ENCODE measurements around the gene LMTK3. TPM values are rescaled to one million over a fixed set of nuclear protein-coding genes. Genes with fewer than 3 reads are reported as not detected.

The LMTK3 gene
- total RNA-seq, 1 experiment from 2014 or later, result 4.2 TPM

DNA sequence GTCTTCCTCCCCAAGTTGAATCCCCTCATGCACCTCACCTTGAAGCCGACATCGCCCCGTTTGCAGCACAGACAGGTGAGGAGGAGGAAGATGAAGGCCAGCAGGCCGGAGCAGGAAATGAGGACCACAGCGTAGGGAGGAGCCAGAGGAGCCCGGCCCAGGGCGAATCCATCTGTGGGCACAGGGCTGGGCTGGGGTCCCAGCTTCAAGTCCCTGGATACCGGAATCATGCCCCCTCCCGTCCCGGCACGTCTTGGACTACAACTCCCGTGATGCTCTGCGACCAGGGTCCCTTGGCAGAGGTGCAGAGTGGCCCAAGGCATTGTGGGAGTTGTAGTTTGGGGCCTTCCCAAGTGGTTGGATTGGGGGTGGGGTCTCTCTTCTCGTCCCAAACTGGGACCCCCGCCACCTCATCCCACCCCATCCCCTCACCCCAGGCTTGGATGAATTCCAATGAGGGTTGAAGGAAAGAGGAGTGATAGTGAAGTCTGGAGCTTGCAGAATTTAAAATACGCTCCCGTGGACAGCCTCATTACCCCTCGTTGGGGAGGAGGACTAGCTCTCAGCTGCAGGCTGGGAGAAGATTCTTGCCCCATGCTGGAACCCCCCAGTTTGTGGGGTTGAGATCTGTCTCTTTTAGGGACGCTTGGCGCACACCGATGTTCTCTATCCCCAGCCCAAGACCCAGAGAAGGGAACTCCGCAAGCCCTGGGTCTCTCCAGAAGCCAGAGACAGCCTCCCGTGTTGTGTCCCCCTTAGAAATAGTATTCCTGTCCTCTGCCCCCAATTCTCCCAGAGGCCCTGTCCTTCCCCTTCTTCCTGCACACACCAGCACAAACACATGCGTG, 990 bp downstream of the LMTK3 start:
- no peak for DNase-seq (ENCODE audit: low read depth)
- in situ Hi-C loops (cut with HindIII; ENCODE audit: low pct_unique_long_range_greater_than_20kb, low sequenced_read_pairs), result no loop called here

DNA sequence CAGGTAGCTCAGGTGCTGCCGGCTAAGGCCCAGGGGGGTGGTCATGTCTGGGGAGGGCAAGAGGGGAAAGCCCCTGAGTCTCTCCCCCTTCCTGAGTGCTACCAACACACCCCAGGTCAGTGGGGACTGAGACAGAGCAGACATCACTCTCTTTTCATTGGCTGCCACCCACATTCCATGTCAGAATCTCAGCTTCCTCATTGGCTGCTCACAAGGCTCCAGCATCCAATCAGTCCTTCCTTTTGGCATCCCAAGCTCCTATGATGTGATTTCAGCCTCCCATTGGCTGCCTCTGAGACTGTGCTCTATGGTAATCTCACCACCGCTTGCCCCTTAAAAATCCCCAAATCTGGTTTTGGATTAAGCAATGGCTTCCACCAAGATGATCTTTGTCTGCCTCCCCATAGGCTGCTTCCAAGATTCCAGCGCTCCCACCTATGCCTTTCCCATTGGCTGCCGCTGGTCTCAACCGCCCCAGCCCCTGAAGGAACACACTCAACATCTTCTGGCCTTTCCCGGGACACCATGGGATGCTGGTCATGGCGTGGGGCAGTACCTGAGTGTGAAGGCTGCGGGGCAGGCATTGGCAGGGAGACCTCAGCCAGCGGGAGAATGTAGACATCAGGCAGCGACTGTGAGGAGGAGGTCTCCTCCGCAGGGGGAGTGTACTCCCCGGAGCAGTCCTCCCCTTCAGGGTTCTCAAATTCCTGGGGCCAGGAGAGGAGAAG, 2.0 kb downstream of the LMTK3 start:
- DNase-seq (ENCODE audit: low read depth), result no peak
- in situ Hi-C loops (cut with HindIII; ENCODE audit: low pct_unique_long_range_greater_than_20kb, low sequenced_read_pairs), result no loop called here

DNA sequence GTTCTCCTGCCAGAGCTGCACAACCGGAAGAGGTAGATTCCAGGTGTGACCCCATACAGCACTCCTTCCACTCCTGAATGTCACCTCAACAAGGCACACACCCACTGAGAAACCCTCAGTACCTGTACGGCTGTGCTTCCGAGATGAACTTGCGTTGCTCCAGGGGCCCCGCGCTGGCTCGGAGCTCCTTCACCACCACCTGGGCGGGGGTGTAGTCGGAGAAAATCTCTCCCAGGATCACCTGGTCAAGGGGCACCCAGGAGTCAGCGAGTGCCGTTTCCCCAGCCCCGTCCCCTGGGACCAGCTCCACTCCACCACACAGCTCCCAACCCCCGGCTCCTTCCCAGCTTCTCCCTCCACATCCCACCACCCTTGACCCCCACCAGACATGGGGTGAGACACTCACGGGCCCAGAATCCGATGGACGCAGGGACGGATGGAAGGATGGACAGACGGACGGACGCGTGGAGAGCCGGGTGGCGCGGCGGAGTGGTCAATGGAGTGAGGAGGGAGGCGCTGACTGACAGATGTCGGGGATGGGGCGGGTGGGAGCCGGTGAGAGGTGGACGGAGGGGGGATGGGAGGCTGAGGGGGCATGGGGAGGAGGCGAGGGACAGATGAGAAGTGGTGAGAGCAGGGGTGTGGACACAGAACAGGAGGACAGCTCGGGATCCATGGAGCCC, 2.8 kb downstream of the LMTK3 start:
- in situ Hi-C loops (cut with HindIII; ENCODE audit: low pct_unique_long_range_greater_than_20kb, low sequenced_read_pairs), result no loop called here
- DNase-seq (ENCODE audit: low read depth), result no peak

DNA sequence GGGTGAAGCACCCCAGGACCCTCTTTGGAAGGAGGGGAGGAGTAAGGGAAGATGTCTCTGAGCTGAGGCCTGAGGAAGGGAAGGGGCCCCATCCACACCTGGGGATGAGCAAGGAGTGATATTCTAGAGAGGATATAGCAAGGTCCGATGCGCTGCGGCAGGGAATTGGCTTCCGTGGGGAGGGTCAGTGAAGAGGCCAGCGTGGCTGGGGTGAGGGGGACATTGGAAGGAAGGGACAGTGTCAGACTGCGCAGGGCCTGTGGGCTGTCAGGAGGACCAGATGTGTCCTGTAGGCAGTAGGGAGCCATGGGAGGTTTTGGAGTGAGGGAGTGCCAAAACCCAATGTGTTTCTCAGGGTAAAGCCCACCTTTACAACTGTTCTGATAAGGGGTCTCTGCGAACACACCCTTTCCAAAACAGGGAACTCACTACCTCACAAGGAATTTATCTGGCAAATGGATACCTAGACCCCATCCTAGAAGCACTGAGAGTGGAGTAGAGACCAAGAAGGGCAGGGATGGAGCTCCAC, 3.7 kb downstream of the LMTK3 start:
- no peak for DNase-seq (ENCODE audit: low read depth)
- in situ Hi-C loops (cut with HindIII; ENCODE audit: low pct_unique_long_range_greater_than_20kb, low sequenced_read_pairs), result no loop called here

DNA sequence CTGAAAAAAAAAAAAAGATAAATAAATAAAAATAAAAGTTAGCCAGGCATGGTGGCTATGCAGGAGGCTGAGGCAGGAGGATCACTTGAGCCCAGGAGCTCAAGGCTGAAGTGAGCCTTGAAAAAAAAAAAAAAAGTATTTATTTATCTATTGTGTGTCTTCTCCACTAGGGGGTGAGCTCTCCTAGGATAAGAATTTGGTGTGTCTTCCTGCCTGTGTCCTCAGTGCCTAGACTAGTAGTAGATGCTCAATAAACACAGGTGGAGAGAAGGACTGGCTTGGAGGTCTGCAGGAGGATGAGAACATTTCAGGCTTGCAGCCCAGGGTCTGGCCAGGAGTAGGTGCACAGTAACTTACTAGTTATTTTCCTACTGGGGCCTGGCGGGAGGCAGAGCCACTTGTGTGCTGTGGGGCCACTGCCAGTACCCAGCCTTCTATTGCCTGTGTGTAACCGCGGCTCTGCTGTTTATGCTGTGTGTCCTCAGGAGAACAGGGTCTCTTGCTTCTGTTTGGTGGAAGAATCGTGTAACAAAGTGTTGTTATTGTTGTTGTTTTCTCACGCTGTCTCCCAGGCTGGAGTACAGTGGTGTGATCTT, 5.4 kb downstream of the LMTK3 start:
- DNase-seq (ENCODE audit: low read depth), result peak; percentile 46
- in situ Hi-C loops (cut with HindIII; ENCODE audit: low pct_unique_long_range_greater_than_20kb, low sequenced_read_pairs), result no loop called here

DNA sequence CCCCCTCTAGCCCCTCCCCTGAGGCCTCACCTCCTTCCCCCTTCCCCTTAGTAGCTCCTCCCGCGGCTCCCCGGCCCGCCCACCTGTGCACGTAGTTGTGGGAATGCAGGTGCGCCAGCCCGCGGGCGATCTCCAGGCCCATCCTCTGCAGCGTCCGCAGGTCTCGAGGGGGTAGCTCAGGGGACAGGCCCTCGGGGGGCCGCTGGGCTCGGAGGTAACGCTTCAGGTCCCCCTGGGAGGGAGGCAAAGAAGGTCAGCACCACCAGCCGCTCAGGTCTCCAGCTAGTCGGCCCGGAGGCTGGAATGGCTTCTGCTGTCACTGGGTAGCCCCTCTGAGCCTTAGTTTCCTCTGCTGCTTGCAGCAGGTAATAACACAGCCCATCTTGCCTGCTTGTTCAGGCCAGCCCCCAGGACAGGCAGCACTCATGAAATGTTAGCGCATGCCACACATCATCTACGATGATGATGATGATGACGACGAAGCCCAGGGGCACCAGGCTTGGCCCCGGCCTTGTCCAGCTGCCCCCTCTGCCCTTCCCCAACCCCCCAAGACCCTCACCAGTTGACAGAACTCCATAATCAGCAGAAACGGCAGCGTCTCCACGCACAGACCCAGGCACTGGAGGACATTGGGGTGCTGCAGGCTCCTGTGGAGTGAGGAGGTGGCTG, 9.2 kb downstream of the LMTK3 start:
- no peak for DNase-seq (ENCODE audit: low read depth)
- in situ Hi-C loops (cut with HindIII; ENCODE audit: low pct_unique_long_range_greater_than_20kb, low sequenced_read_pairs), result no loop called here

DNA sequence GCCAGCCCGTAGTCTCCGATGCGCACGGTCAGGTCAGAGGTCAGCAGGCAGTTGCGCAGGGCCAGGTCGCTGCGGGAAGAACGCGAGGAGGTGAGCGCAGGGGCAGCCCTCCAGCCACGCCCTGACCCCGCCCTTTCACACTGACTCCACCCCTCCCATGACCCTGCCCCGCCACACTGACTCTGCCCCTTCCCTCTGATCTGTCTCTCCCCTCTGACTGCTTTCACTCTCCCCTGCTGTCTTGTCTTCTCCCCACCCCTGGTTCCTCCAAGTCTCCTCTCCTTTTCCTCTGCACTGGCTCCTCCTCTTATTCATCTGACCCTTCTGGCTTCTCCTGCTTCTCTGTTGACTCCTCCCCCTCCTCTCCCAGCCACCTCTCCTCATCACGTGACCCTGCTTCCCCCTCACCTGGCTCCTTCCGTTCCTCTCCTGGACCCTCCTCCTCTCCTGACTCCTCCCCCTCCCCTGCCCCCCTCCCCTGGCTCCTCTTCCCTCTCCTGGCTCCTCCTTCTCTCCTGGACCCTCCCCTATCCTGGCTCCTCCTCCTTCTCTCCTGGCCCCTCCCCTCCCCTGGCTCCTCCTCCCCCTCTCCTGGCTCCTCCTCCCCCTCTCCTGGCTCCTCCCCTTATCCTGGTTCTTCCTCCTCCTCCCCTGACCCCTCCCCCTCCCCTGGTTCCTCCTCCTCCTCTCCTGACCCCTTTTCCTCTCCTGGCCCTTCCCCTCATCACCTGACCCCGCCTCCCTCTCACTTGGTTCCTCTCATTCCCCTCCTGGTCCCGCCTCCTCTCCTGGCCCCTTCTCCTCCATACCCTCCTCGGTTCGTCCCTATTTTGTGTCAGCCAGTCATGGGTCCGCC, 9.9 kb downstream of the LMTK3 start:
- peak; percentile 99 for DNase-seq (ENCODE audit: low read depth)
- in situ Hi-C loops (cut with HindIII; ENCODE audit: low pct_unique_long_range_greater_than_20kb, low sequenced_read_pairs), result no loop called here

DNA sequence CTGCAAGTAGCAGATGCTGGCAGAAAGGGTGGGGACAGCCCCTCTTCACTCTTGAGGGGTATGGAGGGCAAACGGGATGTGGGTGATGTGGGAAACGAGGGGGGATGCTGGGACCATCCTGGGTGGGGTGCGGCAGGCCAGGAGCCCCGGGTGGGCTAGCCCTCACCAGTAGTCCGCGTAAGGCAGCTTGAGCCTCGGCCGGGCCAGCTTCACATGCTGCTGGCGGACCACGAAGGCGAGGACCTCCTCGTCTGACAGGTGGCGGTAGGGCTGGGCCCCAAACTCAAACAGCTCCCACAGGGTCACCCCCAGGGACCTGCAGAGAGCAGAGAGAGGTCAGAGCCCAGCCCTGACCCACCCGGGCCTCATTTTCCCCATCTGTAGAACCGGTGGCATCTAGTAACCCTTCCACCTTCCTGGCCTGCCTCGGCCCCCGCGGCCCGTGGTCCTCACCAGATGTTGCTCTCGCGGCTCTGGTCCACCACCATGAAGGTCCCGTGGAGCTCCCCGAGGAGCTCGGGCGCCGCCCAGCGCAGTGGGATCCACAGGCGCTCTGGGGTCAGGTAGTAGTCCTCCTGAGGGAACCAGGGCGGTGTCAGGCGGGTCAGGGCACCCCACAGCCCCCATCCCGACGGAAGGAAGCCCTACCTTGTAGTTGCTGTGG, 10.7 kb downstream of the LMTK3 start:
- in situ Hi-C loops (cut with HindIII; ENCODE audit: low pct_unique_long_range_greater_than_20kb, low sequenced_read_pairs), result no loop called here
- DNase-seq (ENCODE audit: low read depth), result no peak

DNA sequence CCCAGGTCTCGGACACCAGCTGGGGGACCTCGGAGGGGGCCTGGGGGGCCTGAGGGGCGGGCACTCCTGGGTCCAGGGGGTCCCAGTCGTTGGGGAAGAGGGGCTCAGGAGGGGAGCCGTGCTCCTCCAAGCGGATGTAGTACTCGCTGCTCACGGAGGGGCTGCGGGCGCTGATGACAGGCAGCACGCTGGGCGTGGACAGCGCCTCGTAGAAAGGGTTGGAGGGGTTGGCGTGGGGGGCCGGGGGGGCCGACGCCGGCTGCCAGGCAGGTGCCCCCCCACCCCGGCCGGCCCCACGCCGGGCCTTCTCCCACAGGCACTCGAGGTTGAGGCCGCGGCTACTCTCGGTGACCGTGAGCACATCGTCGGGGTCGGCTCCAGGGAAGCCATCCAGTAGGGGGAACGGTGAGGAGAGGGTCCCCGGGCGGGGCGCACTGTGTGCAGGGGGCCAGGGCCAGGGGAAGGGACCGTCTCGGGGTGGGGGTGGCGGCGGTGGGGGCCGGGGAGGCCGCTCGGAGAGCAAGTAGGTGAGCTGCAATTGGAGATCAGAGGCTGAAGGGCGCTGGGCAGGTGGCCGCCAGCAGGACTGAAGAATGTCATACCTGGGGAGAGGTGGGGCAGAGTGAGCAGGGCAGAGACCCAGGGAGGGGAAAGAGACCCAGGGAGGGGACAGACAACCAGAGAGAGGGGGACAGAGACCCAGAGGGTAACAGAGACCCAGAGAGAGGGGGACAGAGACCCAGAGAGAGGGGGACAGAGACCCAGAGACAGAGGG, 12.1 kb downstream of the LMTK3 start:
- DNase-seq (ENCODE audit: low read depth), result no peak
- in situ Hi-C loops (cut with HindIII; ENCODE audit: low pct_unique_long_range_greater_than_20kb, low sequenced_read_pairs), result no loop called here

DNA sequence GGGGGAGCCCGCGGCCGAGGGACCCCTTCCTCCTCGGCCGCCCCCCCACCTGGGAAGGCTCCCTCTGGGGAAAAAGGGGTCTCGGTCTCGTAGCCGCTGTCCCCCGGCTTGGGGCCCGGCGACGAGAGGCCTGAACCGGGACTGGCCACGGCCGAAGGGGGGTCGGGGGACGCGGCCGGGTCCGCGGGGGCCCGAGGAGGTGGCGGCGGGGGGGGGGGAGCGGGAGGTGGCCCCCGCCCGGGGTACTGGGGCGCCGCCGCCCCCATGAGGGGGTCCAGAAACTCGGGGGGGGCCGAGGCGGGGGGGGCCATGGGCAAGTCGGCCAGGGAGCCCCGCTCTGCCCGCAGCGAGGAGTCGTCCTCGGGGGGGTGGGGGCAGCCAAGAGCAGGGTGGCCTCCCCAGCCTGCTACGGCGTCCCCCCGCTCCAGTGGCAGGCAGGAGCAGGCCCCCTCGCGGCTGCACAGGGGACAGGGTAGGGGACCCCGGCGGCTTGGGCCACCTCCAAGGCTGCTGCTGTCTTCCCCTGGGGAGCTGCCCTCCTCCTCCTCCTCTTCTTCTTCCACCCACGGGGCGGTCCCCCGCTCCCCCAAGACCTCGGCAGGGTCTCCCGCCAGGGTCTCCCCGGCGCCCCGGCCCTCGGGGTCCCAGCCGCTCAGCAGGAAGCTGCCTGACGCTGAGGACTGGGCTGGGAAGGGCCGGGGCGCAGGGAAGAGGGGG, 12.9 kb downstream of the LMTK3 start:
- no peak for DNase-seq (ENCODE audit: low read depth)
- in situ Hi-C loops (cut with HindIII; ENCODE audit: low pct_unique_long_range_greater_than_20kb, low sequenced_read_pairs), result no loop called here

DNA sequence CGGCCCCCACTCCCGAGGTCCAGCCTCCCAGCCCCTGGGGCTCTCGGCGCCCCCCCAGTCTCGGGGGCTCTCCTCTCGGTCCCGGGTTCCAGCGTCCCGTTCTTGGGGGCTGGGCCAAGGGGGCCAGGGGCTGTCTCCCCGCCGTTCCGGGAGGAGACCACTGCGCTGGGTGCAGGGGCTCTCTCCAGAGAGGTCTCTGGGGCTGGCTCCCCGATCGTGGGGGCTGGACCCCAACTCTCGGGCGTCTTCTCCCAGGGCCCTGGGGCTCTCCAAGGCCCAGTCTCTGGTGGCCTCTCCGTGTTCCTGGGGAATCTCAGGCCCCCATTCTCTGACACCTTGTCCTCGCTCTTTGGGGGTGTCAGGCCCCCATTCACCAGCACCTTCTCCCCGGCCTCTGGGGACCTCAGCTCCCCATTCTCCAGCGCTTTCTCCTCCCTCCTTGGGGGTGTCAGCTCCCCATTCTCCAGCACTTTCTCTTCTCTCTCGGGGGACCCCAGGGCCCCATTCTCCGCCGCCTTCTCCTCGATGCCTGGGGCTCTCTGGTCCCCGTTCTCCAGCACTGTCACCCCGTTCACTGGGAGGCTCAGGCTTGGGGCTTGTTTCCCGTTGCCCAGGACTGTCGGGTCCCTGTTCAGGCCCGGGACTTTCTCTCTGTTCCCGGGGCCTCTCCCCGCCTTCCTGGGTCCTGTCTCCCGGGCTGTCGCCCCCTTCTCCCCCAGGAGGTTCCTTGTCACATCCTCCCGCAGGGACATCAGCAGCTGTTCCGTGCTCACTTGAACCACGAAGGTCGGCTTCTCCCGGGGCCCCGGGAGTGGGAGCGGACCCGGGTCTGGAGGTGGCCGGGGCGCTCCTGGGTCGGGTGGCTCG, 13.7 kb downstream of the LMTK3 start:
- in situ Hi-C loops (cut with HindIII; ENCODE audit: low pct_unique_long_range_greater_than_20kb, low sequenced_read_pairs), result no loop called here
- no peak for DNase-seq (ENCODE audit: low read depth)

DNA sequence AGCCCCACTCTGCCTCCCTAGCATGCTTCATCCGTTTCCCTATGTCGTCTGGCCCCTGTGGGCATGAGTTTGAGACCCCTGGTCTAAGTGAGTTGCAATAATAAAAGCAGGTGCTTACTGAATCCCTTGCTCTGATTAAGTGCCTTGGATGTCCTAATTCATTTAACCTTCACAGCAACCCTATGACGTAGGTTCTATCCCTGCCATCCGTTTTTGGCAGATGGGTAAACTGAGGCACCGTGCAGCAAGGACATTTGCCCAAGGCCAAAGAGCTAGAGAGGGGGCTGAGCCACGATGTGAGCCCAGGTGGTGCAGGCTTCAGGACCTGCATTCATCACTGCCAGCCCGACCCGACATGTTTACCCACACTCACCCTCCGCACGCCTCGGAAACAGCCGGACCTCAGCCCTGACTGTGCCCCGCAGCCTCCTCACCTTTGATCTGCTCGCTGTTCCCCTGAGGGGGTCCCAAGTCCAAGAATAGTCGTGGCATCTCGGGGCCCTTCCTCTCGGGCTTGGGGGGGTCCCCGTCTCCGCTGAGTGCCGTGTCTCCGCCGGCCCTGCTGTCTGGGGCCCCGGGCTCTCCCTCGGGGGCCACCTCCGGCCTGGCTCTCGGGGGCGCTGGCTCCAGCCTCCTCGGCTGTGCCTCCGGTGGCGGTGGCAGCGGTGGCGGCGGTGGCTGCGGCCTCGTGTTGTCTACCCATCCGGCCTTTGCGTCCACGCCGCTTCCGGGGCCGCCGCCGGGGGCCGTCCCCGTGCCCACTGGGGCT, 14.5 kb downstream of the LMTK3 start:
- in situ Hi-C loops (cut with HindIII; ENCODE audit: low pct_unique_long_range_greater_than_20kb, low sequenced_read_pairs), result no loop called here
- DNase-seq (ENCODE audit: low read depth), result no peak

DNA sequence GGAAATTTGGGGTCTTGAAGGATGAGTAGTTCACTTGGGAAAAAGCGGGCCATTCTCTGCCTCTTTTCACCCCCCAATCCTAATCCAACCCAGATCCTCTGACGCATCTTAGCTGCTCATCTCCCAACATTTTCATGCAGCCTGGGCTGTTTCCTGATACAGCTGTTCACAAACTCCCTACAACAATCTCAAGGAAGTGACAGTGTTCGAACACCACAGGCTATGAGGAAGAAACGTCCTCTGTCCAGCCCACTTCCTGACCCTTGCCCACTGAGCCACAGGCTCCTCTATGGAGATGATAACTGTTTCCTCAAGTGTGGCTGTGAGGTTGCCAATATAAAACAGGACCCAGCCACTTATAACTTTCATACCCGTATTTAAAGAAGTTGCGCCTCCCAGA, 16.2 kb downstream of the LMTK3 start:
- in situ Hi-C loops (cut with HindIII; ENCODE audit: low pct_unique_long_range_greater_than_20kb, low sequenced_read_pairs), result no loop called here
- DNase-seq (ENCODE audit: low read depth), result no peak

Measured in Caki2 (cell line).